Esophagus muscularis mucosa (tissue), 4 donors: ENCODE measurements around the gene TMEM86B.

Experiments
- CTCF ChIP-seq, 3 experiments: fragments of 200-600 bp in 2 of 3; fragments of 450-650 bp in 1 of 3; sonication (generic) in 2 of 3; IDR thresholded peaks; one replicate each; pipeline ENCODE4 v1.5.1; 2017 to 2019; ENCODE audit warnings: antibody characterized with exemption in 3 of 3, mild to moderate bottlenecking in 2 of 3, moderate library complexity in 1 of 3
- EP300 ChIP-seq: sonication (generic); formaldehyde crosslinking; IDR thresholded peaks from one replicate; pipeline ENCODE4 v1.6.1; 2017; ENCODE audit warnings: antibody characterized with exemption
- POLR2A ChIP-seq: fragments of 450-650 bp; IDR thresholded peaks from one replicate; pipeline ENCODE4 v1.6.1; 2017; ENCODE audit warnings: antibody characterized with exemption, moderate library complexity, mild to moderate bottlenecking, low read depth
- POLR2AphosphoS5 ChIP-seq, 2 donors: sonication (generic); formaldehyde crosslinking; IDR thresholded peaks; one replicate each; pipeline ENCODE4 v1.6.1; 2017; ENCODE audit warnings: antibody characterized with exemption in 2 of 2

DNA sequence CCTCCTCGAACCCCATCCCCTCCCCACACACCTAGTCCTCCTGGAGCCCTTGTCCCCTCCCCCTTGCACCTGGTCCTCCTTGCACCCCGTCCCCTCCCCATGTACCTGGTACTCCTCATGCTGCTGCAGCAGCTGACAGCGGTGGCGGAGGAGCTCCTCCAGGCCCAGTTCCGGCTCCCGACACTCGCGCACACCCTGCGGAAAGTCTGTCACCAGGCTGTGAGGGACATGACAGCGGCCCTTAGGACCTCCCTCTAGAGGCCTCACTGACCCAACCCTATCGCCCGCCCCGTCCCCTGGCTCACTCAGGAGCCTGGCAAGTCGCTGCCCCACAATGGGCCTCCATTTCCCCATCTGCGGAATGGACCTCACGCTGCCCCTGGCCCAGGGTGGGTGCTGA is 36.6 kb upstream of the TMEM86B start:
- TF ChIP-seq POLR2A: no peak
- TF ChIP-seq CTCF (IDR thresholded peaks at IDR 0.05): no peak
- TF ChIP-seq POLR2AphosphoS5 (IDR thresholded peaks at IDR 0.05): no peak
- no peak for TF ChIP-seq EP300
